IMR-90 (cell line): Measurements from ENCODE around the gene IL24. TPM values are rescaled to one million over a fixed set of nuclear protein-coding genes. Genes with fewer than 3 reads are reported as not detected.

ENCODE experiments used
- ATAC-seq: fragments of 200-7000 bp; cut with Tn5 transposase; 2 replicates; pipeline ENCODE4 v1.9.1; 2020; ENCODE audit warnings: low read depth, mild to moderate bottlenecking, moderate library complexity
- BruUV-seq: library from RNA; stranded (reverse); fragments of 400-500 nt; replicated peaks from 2 replicates; lab custom pipeline; 2021; lab: Mats Ljungman, UMichigan
- CTCF ChIA-PET: fragments of 300-600 bp; formaldehyde crosslinking; extraction: SDS; loops from one replicate; lab custom pipeline; 2021; ENCODE audit warnings: antibody characterized with exemption; lab: Yijun Ruan, JAX
- POLR2A ChIA-PET: fragments of 300-600 bp; sonication (Branson Sonifier 250); formaldehyde crosslinking; loops from one replicate; lab custom pipeline; 2022; ENCODE audit warnings: antibody characterized with exemption; ENCODE audit not compliant: unreplicated experiment; lab: Charles Lee
- DNase-seq: peaks from one replicate; pipeline ENCODE4 v3.0.0; 2013
- H2AFZ ChIP-seq: replicated peaks from 2 replicates; pipeline ENCODE3; 2013; ENCODE audit warnings: low read length, mild to moderate bottlenecking; ENCODE audit not compliant: poor library complexity
- H2AK5ac ChIP-seq: 2 replicates; pipeline ENCODE4 v1.6.1; 2013; ENCODE audit warnings: low read depth, low read length, inconsistent platforms
- H2AK9ac ChIP-seq: replicated peaks from 2 replicates; pipeline ENCODE3; 2013; ENCODE audit warnings: mild to moderate bottlenecking, low read depth, low read length, moderate library complexity; ENCODE audit not compliant: poor library complexity
- H2BK120ac ChIP-seq: 2 replicates; pipeline ENCODE4 v1.6.1; 2013; ENCODE audit warnings: low read depth, low read length, inconsistent platforms
- H2BK15ac ChIP-seq: 3 replicates; pipeline ENCODE4 v1.6.1; 2013; ENCODE audit warnings: low read depth, low read length, inconsistent platforms
- H2BK20ac ChIP-seq: 2 replicates; pipeline ENCODE4 v1.6.1; 2013; ENCODE audit warnings: low read depth, mild to moderate bottlenecking, inconsistent platforms, low read length, moderate library complexity
- H2BK5ac ChIP-seq: 2 replicates; pipeline ENCODE4 v1.6.1; 2013; ENCODE audit warnings: mild to moderate bottlenecking, low read depth, low read length, inconsistent platforms; ENCODE audit not compliant: poor library complexity, severe bottlenecking
- H3K14ac ChIP-seq: replicated peaks from 2 replicates; pipeline ENCODE4 v1.6.1; 2013; ENCODE audit warnings: low read depth, low read length, inconsistent platforms
- H3K18ac ChIP-seq: 2 replicates; pipeline ENCODE4 v1.6.1; 2013; ENCODE audit warnings: low read depth, low read length, control low read depth
- H3K23ac ChIP-seq: 2 replicates; pipeline ENCODE4 v1.6.1; 2013; ENCODE audit warnings: low read depth, low read length, inconsistent platforms
- H3K27ac ChIP-seq: 2 replicates; pipeline ENCODE4 v1.5.1; 2013; ENCODE audit warnings: mild to moderate bottlenecking, control low read depth, low read length; ENCODE audit not compliant: insufficient read depth
- H3K27me3 ChIP-seq: 2 replicates; pipeline ENCODE4 v1.6.1; 2013; ENCODE audit warnings: low read length; ENCODE audit not compliant: control insufficient read depth, insufficient read depth
- H3K36me3 ChIP-seq: 2 replicates; pipeline ENCODE4 v1.6.1; 2013; ENCODE audit warnings: low read length, mixed read lengths; ENCODE audit not compliant: control insufficient read depth, insufficient read depth
- H3K4ac ChIP-seq: 2 replicates; pipeline ENCODE4 v1.6.1; 2013; ENCODE audit warnings: low read depth, low read length, inconsistent platforms
- H3K4me1 ChIP-seq: 2 replicates; pipeline ENCODE4 v1.6.1; 2013; ENCODE audit warnings: low read length, mixed read lengths; ENCODE audit not compliant: control insufficient read depth, insufficient read depth
- H3K4me2 ChIP-seq: 2 replicates; pipeline ENCODE4 v1.6.1; 2013; ENCODE audit warnings: low read depth, mild to moderate bottlenecking, control low read depth, low read length, moderate library complexity
- H3K4me3 ChIP-seq: 2 replicates; pipeline ENCODE4 v1.5.1; 2013; ENCODE audit warnings: low read depth, mild to moderate bottlenecking, control low read depth, low read length, moderate library complexity; ENCODE audit not compliant: insufficient read depth
- H3K56ac ChIP-seq: 2 replicates; pipeline ENCODE4 v1.6.1; 2013; ENCODE audit warnings: low read length, inconsistent platforms; ENCODE audit not compliant: insufficient read depth; ENCODE audit errors: extremely low read depth
- H3K79me1 ChIP-seq, 2 experiments: 2 replicates each; pipeline ENCODE4 v1.6.1; 2013; ENCODE audit warnings: low read length in 2 of 2, inconsistent platforms in 1 of 2, low read depth in 1 of 2
- H3K9ac ChIP-seq: 2 replicates; pipeline ENCODE4 v1.6.1; 2013; ENCODE audit warnings: low read depth, low read length, control low read depth
- H3K9me1 ChIP-seq: 2 replicates; pipeline ENCODE4 v1.6.1; 2013; ENCODE audit warnings: low read length, inconsistent platforms; ENCODE audit not compliant: insufficient read depth
- H3K9me3 ChIP-seq: 2 replicates; pipeline ENCODE4 v1.6.1; 2013; ENCODE audit warnings: low read length; ENCODE audit not compliant: control insufficient read depth, insufficient read depth
- H4K20me1 ChIP-seq: 2 replicates; pipeline ENCODE4 v1.6.1; 2013; ENCODE audit warnings: low read length, inconsistent platforms; ENCODE audit not compliant: insufficient read depth
- H4K5ac ChIP-seq: 2 replicates; pipeline ENCODE4 v1.6.1; 2013; ENCODE audit warnings: mild to moderate bottlenecking, low read depth, low read length, control low read depth
- H4K8ac ChIP-seq, 2 experiments: 2 replicates each; pipeline ENCODE4 v1.6.1; 2013; ENCODE audit warnings: low read depth in 2 of 2, low read length in 2 of 2, control low read depth in 1 of 2, inconsistent platforms in 1 of 2
- H4K91ac ChIP-seq: 2 replicates; pipeline ENCODE4 v1.6.1; 2013; ENCODE audit warnings: low read depth, low read length, inconsistent platforms; ENCODE audit not compliant: insufficient read depth
- CEBPB ChIP-seq: IDR thresholded peaks from 2 replicates; pipeline ENCODE4 v1.6.1; 2012; ENCODE audit warnings: low read depth, low read length, improper control_type of control experiment
- MXI1 ChIP-seq: IDR thresholded peaks from 2 replicates; pipeline ENCODE4 v1.6.1; 2012; ENCODE audit warnings: low read depth, mild to moderate bottlenecking, low read length, moderate library complexity, borderline replicate concordance
- SMC3 ChIP-seq: fragments of 150-350 bp; IDR thresholded peaks from 2 replicates; pipeline ENCODE4 v1.6.1; 2016; ENCODE audit warnings: low read depth, mild to moderate bottlenecking, antibody characterized with exemption, low read length, moderate library complexity
- WGBS, 2 experiments: methylation state at CpG; one replicate each; pipeline versions ENCODE4 v1.1.5 to v1.1.7; 2013; ENCODE audit warnings: missing lambda C conversion rate in 2 of 2; ENCODE audit not compliant: insufficient read length in 1 of 2; ENCODE audit errors: extremely low coverage in 2 of 2; 5-methylcytosine and 5-hydroxymethylcytosine counted together
- dilution Hi-C: fragments of 300-500 bp; cut with HindIII; formaldehyde crosslinking; loops from one replicate; pipeline ENCODE4 v1.14.3; 2018; ENCODE audit warnings: low sequenced_read_pairs; ENCODE audit not compliant: unreplicated experiment
- in situ Hi-C: fragments of 300-500 bp; cut with MboI; formaldehyde crosslinking; loops from 3 replicates; pipeline ENCODE4 v1.14.3; 2019; ENCODE audit warnings: low sequenced_read_pairs, inconsistent platforms, mixed read lengths
- intact Hi-C: fragments of 100-400 bp; cut with micrococcal nuclease; formaldehyde crosslinking; loops from 2 replicates; pipeline ENCODE4 v1.10.0; 2022
- polyA plus RNA-seq, 3 experiments: library from polyadenylated mRNA; depleted of rRNA; stranded (reverse); fragments of >200 nt; gene quantifications; 2 replicates each; pipeline ENCODE4 v1.2.3, GENCODE V29; 2012; ENCODE audit warnings: low replicate concordance in 1 of 3
- total RNA-seq: library from RNA; depleted of rRNA; stranded (reverse); fragments of >200 nt; gene quantifications from 2 replicates; pipeline ENCODE4 v1.2.3, GENCODE V29; 2012

The IL24 gene
- total and polyA plus RNA-seq, 2 of the 4 experiments (the other 2 are of a cell fraction): 0.12 to 0.18 TPM

GRCh38 chr1:206929524-206929923 lies 32.3 kb downstream of the IL24 start:
- TF ChIP-seq SMC3 (no peak), MXI1 (no peak), CEBPB (no peak)
- Histone ChIP-seq H3K9me3 (no peaks in the 10 kb centered on the region), H3K36me3 (no peaks in the 10 kb centered on the region), H4K20me1 (no peaks in the 10 kb centered on the region), H4K5ac (no peak overlapping the region), H3K4me3 (no peak overlapping the region), H3K4ac (no peak overlapping the region), H3K4me2 (no peak overlapping the region), H3K56ac (no peak overlapping the region), H2AK9ac (no peak overlapping the region), H3K27me3 (peaks cover 2% of the 10 kb centered on the region; the same call in 1 of the 2 replicates), H2AK5ac (no peak overlapping the region), H2BK120ac (no peak overlapping the region), H3K9me1 (peaks cover 2% of the 10 kb centered on the region), H3K14ac (no peak overlapping the region), H3K4me1 (no peaks in the 10 kb centered on the region; the same call in 1 of the 2 replicates), H4K91ac (no peak overlapping the region), H3K18ac (no peak overlapping the region), H2BK20ac (no peak overlapping the region), H4K8ac (no peak overlapping the region), H3K23ac (no peak overlapping the region), H2AFZ (no peak overlapping the region), H3K79me1 (no peaks in the 10 kb centered on the region), H2BK5ac (no peak overlapping the region), H2BK15ac (no peak overlapping the region), H3K27ac (no peak overlapping the region), H3K9ac (no peak overlapping the region)
- no CpG with 5 or more reads among the region's 6 CpGs for WGBS, 2 experiments
- no peak for ATAC-seq
- no TSS peak for BruUV-seq
- in situ Hi-C loops: no loop called here
- CTCF ChIA-PET: no interaction called here
- intact Hi-C loops: no loop called here
- POLR2A ChIA-PET: no interaction called here
- dilution Hi-C loops: no loop called here
- DNase-seq: no peak
